Stimulated activated CD8-positive, alpha-beta memory T cell treated with anti-CD3 and anti-CD28 coated beads, Interleukin-2, amount 100 ng/mL, for 1 hour (primary cell): Measurements from ENCODE around the gene DCLK1.
"Not testable (repeated sequence)": the region's sequence is repeated elsewhere in the genome, so short reads cannot be mapped to it uniquely, and the experiment has no call there.

Source experiments
- DNase-seq, 2 donors: peaks; one replicate each; pipeline ENCODE4 v3.0.0-alpha.2; 2020; ENCODE audit warnings: low read depth in 2 of 2

DCLK1 gene

DNA sequence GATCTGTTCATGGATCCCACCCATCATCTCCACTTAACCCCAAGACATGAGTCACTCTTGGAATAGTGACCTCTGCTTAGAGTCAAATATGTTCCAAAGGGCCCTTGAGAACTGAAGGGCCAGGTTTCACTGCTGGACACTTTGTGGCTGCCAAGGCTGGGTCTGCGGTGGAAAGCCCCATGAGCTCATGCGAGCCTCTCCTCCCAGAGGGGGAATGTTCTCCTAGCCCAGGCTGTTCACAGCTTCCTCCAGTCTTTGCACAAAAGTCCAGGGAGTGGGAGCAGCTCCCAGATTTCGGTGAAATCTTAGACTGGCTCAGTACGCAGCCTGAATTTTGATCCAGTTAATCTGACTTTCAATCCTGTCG is 732 bp upstream of the DCLK1 start:
- no peak for DNase-seq

DNA sequence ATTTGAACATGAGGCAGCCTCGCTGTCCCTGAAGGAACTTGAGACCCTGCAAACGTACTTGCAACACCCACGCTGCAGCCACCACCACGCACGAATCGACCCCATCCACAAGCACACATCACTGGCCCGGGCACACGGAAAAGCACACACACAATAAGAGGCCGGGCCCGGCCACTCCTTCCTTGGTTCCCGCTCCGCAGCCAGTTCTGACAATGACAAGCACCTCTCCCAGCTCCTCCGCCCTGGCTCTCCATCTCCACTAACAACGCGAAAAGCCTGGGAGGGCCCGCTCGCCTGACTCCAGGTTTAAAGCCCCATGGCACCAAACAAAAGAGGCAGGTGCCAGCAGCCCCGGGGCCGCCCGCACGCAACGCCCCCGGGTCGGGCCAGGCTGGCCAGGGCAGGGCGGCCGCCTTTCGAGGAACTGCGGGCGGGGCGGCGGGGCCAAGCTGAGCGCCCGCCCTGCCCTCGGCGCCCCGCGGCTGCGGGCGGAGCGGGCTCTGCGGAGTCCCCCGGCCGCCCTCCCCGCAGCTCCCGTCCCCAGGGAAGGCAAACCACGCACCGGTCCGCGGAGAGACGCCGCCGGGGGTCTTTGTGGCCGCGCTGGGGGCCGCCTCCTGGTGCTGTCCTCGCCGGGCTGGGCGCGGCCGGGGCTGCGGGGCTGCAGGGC is 495 bp downstream of the DCLK1 start:
- DNase-seq = no peak

DNA sequence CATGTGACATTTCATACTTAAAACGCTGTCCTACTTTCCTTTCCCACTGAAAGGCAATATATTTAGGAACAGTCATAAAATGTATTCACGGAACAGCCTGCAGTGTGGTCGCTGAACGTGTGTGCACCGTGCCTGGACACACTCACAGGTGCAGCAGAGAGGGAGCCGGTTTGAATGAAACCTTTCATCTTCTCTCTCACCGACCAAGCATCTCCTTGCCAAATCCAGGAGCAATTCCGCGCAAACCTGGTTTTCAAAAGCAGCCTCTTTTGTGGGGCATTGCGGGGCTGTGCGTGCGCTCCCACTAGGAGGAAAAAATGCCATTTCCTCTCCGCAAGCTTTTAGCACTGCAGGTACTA is 1.0 kb downstream of the DCLK1 start:
- DNase-seq = no peak

DNA sequence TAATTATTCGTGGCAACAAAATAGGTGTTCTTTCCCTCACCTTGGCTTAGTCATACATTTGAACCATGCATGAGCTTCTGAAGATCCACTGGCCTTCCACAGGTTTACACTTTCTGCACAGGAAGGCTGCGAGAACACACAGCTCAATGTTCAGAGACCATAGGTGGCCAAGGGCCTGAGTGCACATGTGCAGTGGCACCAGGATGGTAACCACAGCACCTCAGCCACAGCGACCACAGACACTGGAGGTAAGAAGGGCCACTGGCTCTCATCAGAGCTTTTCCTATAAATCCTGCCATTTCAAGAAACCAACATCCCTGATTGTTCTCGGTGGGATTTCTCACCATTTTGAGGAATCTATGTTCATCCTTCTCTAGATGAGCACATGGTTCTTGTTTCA is 1.6 kb downstream of the DCLK1 start:
- DNase-seq = no peak

DNA sequence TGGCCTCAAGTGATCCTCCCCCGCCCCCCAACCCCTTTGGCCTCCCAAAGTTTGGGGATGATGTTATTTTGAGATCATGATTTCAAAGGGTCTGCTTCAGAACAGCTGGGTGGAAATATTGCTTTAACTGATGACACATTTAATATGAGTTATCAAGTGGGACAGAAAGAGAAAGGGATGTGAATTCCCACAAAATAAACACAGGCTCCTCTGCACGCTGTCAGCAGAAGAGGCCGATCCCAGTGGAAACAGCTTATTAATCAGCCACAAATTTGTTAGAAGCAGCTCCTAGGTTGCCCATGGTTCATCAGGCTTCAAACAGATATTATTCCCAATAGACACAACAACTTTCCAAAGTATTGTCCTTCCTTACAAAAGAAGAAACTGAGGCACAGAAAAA is 4.7 kb downstream of the DCLK1 start:
- no peak for DNase-seq

DNA sequence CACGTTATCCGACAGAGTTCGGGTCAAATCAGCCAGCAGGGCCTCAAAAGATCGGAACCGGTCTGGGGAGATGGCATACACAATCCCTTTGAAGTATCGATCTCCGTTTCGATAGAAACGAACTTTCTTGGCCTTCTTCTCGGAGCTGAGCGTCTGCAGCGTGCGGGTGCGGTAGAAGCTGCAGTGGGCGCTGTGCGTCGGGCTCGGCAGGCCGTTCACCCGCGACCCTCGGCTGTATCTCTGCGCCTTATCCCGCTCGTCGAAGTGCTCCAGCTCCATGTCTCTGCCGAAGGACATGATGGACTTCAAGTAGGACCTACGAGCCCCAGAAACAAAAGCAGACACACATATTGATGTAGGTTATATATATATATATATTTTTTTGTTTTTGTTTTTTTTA is 5.3 kb downstream of the DCLK1 start:
- DNase-seq = no peak

DNA sequence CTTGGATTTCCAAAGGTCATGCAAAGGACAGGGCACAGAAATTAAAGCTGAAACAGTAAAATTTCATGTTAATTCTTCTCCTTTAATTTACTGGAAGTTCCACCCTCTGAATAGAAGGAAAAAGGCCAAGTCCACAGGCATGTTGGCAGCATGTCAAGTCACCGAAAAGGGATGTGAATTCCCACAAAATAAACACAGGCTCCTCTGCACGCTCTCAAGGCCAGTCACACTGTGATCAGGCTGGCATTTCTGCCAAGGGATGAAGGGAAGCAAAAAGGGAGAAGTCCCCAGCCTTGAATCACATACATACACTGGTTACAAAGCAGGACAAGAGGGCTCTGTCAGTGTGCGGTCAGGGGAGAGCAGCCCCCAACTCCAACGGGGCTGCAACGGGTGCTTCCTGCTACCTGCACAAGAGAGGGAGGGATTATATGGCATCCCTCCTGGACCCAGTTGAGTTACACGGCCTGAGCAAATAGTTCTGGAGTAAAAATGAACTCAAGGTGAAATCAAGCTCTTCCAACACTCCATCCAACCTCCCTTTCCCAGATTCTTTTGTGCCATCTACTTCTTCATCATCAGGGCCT is 6.9 kb downstream of the DCLK1 start:
- no peak for DNase-seq

DNA sequence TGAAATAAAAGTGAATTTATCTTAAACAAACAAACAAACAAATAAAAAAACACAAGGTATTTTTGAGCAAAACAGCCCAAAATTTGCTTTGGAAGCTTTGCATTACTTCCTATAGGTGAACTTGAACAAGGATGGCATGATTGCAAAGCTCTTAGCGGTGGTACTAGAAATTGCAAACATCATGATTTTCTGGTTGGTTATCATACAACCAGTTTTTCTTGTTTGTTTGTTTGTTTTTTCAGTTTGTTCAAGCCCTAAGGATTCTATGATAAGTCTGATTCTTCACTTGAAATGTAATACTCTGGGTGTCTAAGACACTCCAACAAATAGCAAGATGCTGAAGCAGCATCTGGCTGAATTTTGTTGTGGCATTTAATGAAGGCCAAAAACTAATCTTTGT is 15.9 kb downstream of the DCLK1 start:
- DNase-seq = no peak

DNA sequence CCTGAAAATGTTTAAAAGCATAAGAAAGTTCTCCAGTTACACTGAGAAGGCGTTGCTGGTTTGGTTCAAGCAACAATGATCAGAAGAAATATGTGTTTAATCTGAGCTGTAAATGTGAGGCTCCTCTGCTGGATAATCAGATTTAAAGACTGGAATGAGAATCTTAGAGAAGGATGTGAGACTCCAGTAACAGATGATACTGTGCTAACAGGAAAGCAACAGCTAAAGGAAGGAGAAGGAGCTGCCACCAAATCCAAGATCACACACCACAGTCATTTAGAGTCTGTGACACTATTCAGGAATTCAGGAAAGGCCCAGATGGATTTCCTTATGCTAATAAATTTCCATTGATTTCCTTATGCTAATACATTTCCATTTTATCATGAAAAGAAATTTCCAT is 16.9 kb downstream of the DCLK1 start:
- no peak for DNase-seq

DNA sequence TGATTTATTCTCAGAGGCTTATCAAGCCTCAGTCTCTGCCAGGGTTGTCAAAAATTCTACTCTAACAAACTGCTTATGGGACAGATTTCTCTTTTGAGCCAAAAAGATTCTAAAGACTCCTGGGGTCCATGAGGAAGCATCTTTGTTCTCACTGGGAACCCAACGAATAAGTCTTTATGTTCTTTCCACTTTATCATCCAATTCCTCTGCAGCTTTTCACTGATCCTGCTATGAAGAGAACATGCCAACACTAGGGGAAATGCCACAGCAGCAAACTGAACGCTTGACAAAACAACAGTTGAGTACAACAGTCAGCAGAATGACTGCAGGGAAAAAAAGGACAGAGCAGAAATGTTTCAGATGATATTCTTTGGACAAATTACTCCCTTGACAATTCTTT is 22.2 kb downstream of the DCLK1 start:
- DNase-seq = no peak

DNA sequence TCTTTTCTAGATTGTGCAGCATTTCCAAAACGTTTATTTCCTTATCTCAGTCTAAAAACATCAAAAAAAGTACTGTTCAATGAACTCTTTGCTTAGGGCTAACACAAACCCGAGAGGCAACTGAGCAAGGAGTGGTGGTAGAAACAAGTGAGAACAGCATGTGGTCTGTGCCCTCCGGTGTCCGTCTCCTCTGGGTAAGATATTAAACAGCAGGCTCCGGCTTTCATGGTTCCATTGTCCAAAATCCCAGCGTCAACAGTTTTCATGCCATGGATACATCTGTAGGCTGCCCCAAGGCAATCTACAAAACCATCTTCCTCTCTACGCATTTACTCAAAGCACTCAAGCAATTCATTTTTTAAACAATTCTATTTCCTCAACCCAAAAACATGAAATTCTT is 22.8 kb downstream of the DCLK1 start:
- no peak for DNase-seq

DNA sequence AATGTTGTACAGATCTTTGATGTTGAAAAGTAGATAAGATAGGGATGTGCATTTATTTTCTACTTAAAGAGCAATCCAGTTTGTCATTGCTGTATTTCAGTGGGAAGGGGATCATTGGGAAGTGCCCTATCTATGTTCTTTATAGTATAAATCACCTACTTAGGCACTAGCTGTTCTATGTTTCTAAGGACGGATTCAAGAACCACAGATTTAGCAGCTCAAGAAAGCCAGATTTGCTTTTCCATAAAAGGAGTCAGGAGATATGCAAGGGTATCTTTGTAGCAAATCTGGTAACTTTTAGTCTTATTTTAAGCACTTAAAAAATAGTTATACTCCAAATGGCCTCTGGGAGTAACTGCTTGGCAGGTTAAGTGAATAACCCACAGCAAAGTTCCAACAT is 23.7 kb downstream of the DCLK1 start:
- no peak for DNase-seq

DNA sequence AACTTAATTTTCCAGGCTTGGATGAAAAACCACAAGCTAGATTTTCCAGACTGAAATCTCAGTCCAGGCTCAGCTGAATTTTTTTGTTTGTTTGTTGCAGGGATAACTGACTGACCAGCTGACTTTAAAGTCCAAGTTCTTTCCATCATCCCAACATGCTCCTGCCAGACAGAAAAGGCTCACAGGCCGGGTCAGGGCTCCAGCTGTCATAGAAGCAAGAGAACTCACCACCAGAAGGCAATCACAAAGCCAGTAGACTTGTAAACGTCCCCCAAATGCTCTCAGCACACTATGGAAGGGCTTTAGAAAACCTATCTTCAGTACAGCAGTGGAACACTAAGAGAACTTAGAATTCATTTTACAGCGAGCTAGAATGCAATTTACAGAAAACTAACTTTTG is 25.5 kb downstream of the DCLK1 start:
- no peak for DNase-seq

DNA sequence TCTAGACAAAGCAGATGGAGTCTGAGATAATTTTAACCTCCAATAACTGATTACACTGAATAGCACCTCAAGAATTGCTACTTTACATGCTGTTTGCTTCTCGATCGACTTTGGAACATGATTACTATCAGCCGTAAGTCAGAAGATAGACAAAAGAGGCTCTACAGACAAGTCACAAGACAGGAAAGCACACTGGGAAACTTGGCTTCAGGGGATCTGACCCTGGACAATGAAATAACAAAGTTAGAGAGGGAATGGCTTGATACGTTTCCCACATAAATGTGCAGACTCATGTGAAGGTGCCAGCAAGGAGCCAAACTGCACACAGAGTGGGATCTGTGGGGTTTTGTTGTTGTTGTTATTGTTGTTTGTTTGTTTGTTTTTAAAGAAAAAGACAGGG is 28.5 kb downstream of the DCLK1 start:
- no peak for DNase-seq

DNA sequence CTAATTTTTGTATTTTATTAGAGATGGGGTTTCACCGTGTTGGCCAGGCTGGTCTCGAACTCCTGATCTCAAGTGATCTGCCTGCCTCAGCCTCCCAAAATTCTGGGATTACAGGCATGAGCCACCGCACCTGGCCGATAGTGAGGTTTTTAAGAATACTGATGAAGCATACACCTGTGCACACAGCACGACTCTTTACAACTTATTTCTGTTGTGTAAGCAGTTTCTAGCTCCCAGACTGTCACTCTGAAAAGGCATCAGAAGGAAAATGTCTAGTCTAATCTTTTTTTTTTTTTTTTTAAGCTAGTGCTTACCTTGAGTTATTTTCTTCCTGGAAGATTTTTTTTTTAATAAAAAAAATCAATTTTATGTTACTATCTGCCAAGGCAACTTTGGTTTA is 29.3 kb downstream of the DCLK1 start:
- DNase-seq = not testable (repeated sequence)

DNA sequence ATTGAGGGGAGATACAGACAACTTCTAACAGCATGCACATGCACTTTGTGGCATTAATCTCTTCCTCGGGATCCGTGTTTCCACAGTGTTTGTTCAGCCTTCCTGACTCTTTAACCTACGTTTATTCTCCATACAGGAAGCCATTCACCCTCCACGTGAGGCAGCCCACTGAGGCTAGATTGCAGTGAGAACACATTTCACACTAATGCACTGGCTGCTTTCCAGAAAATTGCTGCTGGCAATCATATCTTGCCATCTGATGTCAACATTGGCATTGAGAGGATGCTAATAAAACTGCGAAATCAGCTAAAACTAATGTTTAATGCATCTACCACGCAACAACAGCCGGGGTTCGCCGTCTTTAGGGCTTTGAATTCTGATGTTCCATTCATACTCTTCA is 30.0 kb downstream of the DCLK1 start:
- DNase-seq = no peak

DNA sequence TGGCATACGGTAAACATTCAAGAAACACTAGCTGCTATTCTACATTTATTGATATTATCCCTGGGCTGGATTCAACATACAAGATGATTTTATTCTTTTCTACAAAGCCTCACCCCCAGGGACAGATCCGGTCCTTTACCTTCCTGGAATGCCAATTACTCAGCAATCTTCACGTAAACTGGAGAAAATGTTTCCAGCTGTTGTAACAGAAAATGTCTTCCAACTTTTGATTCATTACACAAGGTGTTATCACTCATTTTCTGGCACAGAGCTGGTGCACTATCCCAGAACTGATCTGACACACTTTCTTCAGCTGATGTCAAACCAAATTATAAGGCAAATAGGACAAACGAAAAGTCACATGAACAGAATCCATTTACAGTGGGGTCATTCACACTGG is 33.1 kb downstream of the DCLK1 start:
- no peak for DNase-seq

DNA sequence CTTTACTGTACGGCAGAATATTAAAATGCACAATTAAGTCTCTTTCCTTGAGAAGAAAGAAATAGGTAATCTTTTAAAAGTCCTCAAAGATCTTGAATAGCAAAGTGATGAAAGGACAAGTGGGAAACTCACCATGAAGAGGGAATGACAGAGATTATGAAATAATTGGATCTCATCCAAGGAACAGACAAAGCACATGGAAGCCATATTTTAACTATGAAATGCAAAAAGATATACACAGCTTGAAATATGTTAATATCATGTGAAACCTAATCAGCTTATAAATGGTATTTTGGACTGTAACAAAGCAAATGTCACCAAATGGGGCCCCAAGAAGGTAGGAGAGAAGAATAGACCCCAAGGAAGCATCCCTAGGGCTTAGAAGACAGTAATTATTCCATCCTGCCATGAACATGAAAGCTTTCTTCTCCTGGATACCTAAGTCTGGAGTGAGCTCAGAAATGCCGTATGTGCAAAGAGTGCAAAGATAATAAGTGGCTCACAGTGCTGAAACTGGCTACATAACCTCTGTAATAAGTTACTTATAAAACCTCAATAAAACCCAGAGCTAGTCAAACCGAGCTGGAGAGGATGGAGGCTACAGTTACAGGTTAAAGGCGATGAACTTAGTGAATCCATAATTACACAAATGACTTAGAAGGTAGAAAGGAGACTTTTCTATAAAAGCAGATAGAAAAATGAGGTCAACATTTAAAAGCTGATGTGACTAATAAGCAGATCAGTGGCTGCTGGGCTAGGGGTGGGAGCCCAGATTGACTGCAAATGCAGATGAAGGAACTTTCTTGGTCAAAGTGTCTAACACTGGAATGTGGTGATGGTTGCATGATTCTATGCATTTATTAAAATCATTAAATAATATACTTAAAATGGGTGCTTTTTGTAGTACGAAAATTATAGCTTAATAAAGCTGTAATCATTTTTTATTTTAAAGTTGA is 34.4 kb downstream of the DCLK1 start:
- no peak for DNase-seq

DNA sequence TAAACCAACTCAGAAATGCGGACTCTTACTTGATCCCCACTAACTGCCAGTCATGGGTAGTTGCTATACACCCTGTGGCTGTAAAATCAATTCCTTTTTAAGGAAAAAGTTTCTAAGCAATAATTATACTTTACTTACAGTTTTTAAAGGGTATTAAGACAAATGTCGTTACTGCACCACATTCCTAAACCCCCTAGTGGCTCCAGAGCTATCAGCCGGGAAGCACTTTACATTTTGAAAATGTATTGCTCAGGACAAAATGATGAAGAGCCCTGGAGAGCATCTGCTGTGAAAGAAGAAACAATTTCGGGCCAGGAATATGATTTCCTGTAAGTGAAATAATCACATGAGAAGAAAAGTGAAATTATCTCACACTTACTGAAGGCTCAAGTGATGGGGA is 36.7 kb downstream of the DCLK1 start:
- no peak for DNase-seq

DNA sequence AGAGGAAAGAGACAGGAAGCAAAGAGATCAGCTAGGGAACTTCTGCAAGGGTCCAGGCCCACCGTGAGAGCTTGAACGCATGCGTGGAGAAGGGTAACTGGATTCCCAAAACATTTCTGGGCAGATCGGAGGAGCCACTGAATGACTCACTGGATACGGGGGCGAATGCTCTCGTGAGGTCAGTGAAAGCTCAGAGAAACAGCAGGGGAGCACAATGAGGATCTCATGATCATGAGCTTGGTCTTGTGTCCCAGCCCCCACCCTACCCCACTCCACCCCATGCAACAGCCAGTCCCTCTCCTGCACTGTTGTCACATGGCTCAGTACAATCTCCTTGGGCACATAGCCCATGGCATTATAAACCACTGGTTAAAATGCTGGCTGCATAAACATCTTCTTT is 40.6 kb downstream of the DCLK1 start:
- DNase-seq = no peak

DNA sequence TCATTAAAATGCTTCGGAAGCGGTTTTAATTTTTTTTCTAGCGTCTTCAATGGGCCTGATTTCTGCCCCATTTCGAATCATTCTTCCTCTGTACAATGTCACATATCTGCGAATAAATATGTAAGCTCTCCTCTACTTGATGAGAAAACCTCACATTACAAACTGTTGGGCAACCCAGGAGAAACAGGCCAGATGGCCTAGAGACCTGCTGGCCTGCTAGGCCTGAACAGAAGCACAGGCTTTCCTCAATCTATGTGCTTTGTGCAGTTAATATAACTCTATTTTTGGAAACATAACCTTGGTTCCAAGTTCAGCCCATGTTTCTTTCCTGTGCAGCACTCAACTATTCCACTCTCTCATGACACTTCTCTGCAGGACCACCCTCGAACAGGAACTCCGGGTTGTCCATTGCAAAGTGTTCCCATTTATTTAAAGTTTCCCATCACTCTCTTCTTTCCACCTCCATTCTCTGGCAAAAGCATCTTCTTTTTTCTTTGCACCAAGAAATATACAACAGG is 42.0 kb downstream of the DCLK1 start:
- DNase-seq = no peak

DNA sequence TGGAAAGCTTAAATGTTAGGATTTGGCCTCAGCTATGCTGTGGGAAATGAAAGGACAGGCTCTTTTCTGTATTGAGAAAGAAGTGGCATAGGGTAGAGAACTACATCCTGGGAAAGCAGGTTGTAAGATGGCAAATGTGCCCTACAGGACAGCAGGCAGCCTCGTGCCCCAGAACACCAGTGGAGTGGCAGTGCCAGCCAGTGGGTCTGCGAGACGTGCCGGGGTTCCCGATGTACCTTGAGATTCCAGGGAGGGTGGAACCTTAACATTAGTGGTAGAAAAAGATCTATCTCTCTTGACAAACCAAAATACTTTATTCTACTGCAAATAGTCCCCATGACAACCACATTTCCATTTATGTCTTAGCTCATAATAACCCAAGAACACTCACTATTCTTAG is 42.7 kb downstream of the DCLK1 start:
- DNase-seq = no peak

DNA sequence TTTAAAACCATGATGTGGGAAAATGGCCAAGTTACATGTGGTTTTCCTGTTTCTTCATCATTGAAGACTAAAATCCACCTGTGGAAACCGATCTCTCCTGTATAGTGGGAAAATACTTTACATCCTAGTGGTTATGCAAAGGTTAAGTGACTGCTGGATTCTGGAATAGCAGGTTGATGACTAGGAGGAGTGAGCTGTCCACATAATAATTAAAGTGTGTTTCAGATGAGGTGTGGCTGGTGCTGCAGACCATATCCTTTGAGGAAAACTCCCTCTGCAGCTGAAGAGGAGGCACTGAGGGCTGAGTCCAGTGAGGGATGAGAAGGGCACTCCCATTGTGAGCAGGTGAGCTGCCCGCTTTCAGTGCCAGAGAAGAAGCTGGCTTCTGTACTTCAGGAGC is 43.2 kb downstream of the DCLK1 start:
- no peak for DNase-seq
